HG03565 (cell line): ENCODE results near the gene GLS.
"Not testable (repeated sequence)": the region's sequence is repeated elsewhere in the genome, so short reads cannot be mapped to it uniquely, and the experiment has no call there.

Experiments used
- ATAC-seq: cut with Tn5 transposase; IDR thresholded peaks from one replicate; pipeline ENCODE4 v1.9.1; 2021; ENCODE audit warnings: mild to moderate bottlenecking, moderate library complexity; ENCODE audit not compliant: unreplicated experiment

GLS gene

DNA sequence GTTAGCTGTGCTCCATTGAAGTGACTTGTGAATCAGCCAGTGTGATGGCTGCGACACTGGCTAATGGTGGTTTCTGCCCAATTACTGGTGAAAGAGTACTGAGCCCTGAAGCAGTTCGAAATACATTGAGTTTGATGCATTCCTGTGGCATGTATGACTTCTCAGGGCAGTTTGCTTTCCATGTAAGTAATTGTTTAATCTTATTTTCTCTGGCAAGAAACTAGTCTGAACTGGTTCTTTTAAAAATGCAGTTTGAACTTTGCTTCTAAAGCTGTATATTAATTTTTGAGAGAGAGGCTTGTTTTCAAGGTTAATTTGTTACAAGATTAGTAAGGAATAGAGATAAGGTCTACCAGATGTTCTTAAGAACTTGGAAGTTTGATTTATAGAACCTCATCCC lies 46.7 kb downstream of the GLS start:
- ATAC-seq = no peak

DNA sequence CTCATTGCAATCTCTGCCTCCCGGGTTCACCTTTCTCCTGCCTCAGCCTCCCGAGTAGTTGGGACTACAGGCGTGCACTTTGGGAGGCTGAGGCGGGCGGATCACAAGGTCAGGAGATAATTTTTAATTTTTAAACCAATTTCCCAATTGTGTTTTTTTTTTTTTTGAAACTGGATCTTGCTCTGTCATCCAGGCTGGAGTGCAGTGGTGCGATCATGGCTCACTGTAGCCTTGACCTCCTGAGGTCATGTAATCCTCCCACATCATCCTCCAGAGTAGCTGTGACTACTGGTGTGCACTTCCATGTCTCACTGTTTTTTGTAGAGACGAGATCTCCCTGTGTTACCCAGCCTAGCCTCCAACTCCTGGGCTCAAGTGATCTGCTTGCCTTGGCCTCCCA lies 49.3 kb downstream of the GLS start:
- ATAC-seq = no peak

DNA sequence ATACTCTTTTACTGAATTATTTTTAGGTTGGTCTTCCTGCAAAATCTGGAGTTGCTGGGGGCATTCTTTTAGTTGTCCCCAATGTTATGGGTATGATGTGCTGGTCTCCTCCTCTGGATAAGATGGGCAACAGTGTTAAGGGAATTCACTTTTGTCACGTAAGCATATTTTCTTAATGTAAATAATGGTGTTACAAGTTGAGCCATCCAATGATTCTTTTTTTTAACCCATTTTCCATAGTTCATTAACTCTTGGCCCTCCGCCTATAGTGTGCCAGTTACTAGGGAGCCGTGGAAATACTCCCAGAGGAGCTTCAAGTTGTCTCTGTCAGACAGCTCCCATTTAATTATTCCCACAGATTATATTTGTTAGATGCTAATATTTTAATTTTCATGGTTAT lies 49.8 kb downstream of the GLS start:
- no peak for ATAC-seq

DNA sequence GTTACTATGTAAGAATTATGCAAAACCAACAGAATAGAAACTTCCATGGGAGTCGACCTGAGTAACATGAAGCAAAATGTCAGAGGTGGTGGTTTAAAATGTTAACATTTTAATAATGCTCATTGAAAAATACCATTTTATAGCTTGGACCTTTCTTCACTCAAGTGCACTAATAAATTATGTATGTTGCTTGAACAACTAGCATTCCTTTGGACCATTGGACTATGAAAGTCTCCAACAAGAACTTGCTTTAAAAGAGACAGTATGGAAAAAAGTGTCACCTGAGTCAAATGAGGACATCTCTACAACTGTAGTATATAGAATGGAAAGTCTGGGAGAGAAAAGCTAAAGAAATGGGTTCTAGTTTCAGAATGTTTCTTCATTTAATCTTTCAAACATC lies 51.9 kb downstream of the GLS start:
- no peak for ATAC-seq

DNA sequence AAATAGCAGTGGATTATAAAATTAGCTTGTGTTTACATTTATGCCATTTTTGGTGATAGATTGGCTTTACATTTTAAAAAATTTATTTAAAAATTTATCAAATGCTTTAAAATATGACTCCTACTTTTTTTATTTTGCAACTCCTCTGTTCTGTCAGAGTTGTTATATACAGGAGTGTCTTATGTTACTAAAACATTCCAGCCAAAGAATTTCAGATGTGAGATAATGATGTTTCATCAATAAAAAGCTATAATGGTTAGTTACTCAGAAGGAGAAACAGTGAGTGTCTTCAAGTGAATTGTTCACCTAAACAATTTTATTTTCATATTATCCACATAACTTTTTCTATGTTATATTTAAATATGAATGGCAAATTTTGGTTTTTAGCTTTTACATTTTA lies 52.7 kb downstream of the GLS start:
- ATAC-seq = no peak

DNA sequence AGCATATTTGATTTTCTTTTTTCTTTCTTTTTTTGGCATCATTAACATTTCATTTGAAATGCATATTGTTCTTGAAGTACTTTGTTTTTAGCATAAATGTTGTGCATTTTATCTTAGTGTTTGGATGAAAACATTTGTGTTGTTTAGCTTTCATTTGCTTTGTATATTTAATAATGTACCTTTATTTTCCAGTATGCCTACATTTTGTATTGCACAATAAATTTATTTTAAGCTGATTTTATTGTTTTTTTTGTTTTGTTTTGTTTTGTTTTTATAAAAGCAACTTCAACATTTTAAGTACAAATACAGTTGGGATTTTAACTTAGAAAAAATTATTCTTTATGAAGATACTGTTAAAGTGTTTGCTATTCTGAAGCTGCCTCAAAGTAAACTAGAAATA lies 54.4 kb downstream of the GLS start:
- no peak for ATAC-seq

DNA sequence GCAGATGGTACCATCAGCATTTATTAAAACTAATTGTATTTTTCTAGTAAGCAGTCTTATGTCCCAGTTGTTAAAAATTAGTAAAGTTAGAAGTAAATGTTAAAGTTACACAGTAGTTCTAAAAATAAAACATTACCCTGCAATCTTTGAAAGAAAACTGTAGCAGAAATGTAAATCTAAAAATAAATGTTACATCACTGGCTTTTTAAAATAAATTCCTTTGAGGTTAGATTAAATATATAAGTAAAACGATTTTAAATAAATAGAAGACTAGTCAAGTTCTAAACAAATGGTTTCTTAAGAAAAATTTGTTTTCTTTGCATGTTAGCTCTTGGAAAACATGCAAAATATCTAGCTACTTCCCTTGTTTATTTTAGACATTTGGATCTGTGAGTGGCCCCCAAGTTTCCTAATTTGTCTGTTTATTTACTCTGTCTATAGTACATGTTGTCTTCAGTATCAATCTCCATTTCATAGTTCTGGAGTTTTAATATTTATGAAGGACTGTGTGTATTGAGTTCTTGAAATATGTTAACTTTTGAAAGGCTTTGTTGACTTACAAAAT lies 58.2 kb downstream of the GLS start:
- no peak for ATAC-seq

DNA sequence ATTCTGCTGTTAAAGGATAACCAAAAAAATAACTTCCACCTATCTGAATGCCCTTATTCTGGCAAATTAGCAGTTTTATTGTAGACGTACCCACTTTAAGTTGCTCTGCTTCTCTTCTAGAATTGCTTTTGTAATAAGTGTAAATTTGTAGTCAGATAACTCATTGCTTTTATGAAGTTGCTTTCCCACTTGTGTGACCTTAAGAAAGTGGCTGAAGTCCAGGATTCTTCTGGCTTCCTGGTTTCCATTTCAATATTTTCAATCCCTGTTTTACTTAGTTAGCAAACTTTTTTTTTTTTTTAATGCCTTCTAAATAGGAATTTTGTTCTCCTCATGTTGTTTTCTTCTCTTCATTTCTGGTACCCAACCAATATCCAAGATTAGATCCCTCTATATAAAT lies 59.8 kb downstream of the GLS start:
- no peak for ATAC-seq

DNA sequence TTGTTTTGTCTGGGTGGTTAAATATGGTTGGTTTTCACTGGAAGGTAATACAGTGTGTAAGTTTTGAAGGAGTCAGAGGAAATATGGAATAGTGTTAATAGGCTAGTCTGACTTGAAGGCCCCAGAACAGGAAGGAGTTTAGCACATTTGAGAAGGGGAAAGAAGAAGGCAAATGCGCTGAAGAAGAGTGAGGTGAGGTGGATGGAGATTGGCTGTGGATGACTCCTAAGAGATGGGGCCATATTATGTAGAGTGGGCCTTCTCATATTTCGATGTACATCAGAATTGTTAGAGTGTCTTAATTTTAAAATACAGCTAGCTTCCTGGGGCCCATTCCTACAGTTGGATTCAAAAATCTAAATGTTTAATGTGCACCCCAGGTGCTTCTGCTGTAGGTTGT lies 61.0 kb downstream of the GLS start:
- no peak for ATAC-seq

DNA sequence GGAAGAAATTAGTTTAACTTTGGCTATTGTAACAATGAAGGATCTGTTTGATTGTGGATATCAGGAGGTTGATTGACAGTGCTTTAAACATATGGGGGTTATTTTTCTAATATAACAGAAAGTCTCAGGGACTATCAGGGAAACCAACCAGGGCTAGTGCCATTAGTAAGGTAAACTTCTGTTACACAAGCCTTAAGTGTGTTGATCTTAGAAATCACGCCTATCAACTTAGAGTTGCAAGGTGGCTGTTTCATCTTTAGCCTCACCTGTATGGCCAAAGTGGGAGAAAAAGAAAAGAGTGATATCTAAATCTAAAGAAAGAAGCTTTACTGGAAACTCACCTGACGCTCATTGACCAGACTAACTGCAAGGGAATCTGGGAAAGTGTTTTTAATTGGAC lies 62.1 kb downstream of the GLS start:
- no peak for ATAC-seq

DNA sequence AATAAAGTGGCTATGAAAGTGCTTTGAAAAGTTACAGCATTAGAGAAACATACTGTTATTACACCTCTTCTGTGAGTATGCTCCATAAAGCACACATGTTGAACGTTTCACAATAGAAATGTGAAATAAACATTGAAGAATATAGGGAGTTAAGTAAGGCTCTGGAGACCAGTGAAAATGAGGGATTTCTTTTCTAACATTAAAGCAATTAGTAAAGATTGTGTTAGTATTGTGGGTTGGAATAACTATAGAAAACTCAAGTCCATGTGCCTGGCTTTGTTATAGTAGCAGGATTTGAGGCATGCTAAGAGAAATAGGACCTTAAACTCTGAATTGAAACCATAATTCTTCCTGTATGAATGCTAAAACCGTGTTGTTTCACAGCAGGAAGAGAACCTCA lies 63.1 kb downstream of the GLS start:
- ATAC-seq = no peak

DNA sequence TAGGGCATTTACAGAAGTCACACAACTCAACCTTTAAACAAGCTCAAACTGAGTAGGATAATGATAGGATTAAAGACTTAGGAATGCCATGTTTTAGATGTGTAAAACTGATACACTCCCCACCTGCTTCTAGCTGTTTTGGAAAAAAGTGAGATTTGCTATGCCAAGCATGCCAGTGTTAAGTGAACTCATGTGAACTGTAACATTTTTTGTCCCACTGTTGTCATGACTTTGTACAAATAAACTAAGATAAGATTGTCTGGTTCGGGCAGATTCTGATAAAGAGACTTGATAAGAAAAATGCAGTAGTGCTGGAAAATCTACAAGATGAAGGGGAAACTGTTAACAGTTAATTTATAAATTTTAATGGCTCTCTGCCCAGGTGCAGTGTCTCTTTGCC lies 66.5 kb downstream of the GLS start:
- ATAC-seq = no peak

DNA sequence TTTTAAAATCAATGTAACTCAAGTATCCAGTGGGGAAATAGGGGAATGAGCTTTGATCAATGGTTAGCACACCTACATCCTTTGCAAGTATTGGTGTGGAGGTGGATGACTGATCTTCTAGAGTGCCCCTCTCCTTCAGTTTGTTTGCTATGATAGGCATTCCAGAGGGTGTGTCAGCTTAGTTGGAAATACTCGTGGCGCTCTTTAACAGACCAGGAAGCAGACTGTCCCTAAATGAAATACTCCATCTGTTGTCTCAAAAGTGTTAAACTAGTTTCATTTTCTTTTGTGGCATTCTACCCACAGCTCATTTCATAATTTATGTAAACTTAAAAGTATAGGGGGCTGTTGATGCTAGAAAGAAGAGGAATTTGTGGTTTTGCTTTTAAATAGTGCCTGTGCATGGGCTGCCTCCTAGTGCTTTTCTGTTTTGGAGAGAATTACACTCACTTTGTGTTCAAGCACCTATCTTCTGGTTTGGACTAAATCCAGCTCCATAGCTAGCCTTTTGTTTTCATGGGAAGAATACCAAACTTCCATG lies 67.2 kb downstream of the GLS start:
- peak; percentile 49 for ATAC-seq

DNA sequence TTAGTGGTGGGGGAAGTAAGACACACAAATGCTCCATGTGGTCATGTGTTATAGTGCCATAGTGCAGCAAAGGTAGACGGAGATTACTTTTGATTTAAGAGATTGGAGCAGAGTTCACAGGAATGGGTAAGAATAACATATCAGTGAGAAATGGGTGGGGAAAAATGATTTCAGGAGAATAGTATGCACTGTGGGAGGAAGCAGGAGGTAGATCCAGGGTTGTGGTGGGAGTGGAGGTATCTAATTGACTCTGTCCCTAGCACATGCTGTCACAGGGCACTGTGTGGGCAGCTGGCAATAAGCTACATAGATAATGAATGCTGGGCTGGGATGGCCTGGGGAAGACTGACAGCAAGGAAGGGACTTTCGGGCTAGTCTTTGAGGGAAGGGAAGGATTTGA lies 68.0 kb downstream of the GLS start:
- ATAC-seq = no peak

DNA sequence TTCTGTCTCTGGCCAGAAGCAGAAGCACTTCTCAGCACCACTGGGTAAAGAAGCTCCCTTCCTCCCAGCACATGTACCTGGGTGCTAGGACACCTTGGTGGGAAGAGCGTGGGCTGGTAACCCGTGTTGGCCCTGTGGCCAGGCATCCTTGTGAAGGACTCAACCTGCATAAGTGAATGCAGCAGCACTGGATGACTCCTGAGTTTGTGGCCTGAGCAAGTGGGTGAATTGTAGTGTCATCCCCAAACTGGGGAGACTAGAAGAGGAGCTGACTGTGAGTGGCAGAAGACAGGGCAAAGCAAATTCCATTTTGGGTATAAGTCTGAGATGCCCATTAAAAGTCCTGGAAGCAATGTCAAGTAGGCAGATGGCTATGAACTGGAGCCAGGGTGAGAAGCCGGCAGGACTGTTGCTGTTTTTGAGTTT lies 70.0 kb downstream of the GLS start:
- ATAC-seq = no peak

DNA sequence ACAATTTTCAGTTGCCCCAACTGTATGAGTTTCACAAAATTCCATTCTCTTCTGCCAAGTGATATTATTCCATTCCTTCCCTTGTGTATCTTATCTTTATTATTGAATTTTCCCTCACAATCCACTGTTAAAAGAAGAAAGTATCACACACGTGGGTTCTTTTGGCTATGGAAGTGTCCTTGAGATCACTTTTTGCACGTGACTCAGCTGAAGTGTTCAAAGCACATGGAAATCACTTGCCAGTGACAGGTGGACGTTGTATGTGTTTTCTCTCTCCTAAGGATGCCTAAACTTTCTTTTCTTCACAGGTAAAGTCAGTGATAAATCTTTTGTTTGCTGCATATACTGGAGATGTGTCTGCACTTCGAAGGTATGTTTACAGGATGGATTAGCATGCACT lies 72.6 kb downstream of the GLS start:
- no peak for ATAC-seq

DNA sequence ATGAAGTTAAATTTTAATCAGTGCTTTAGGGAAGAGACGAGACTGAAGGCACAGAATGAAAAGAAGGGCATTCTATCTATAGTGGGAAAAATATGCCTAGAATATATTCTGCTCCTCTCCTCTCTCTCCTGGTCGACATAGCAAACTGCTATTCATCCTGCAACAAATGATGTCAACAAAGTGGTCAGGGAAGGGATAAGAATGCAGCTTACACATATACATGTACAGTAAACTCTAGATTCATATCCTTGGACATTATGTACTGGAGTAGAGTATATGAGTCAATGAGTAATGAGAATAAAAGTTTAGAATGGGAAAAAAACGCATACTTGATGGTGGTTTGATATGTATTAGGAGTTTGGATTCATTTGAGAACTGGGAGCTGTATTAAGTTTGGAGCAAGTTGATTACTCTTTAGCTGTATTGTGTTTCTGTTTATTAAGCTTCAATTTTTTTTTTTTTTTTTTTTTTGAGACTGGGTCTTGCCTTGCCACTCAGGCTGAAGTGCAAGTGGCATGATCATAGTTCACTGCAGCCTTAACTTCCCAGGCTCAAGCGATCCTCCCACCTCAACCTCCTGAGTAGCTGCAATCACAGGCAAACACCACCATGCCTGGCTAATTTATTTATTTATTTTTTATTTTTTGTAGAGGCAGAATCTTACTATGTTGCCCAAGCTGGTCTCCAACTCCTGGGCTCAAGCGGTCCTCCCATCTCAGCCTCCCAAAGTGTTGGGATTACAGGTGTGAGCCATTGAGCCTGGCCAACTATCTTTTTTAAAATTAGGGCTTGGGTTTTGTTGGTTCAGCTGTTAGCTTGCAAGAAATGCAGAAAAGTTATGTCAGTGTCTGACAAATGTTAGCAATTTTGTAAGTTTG lies 79.5 kb downstream of the GLS start:
- no peak for ATAC-seq

DNA sequence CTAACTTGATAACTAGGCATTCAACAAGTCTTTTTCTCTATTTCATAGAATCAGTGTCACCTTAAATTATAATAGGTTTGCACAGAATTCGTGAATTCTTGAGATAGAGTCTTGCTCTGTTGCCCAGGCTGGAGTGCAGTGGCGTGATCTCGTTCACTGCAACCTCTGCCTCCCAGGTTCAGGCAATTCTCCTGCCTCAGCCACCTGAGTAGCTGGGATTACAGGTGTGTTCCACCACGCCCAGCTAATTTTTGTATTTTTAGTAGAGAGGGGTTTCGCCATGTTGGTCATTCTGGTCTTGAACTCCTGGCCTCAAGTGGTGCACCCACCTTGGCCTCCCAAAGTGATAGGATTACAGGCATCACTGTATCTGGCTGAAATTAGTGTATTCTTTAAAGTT lies 80.5 kb downstream of the GLS start:
- not testable (repeated sequence) for ATAC-seq

DNA sequence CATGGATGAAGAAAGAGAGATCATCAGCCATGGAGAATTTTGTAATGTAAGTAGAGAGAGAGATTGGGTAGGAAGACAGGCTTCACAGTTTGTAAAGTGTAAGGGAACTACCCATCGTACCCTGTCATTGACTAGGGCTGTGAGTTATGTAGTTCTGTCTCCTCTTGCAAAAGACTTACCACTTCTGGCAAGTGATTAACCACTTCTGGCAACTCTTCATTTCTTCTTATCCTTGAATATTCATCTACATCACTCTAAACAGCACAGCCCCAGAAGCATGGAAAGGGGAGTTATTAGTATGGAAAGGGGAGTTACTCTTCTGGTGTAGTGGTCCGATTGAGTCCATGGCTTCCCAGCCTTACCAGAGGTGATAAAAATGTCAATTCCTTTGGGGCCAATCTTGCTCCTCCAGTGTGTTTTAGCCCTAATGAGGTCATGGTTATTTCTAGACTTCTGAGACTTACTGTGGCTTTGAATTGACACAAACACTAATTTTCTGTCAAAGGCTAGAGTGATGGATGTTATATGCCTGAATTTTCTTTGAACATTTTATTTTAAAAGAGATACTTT lies 81.4 kb downstream of the GLS start:
- no peak for ATAC-seq

DNA sequence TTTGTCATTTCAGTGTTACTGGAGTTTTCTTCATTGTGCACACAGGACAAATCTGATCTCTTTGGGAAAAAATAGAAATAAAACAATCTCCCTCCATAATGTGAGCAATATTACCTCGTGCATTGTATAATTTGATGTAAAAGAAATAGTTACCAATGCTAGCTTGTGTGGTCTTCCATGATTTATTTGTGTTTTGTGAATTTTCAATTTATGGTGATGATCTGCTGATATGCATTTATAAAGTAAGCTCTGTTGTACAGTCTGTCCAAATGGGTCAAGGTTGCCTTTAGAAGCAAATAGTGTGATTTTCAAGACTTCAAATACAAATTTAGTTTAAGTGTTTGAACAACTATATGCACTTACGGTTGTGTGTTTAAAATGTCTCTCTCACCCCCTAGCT lies 82.5 kb downstream of the GLS start:
- no peak for ATAC-seq

DNA sequence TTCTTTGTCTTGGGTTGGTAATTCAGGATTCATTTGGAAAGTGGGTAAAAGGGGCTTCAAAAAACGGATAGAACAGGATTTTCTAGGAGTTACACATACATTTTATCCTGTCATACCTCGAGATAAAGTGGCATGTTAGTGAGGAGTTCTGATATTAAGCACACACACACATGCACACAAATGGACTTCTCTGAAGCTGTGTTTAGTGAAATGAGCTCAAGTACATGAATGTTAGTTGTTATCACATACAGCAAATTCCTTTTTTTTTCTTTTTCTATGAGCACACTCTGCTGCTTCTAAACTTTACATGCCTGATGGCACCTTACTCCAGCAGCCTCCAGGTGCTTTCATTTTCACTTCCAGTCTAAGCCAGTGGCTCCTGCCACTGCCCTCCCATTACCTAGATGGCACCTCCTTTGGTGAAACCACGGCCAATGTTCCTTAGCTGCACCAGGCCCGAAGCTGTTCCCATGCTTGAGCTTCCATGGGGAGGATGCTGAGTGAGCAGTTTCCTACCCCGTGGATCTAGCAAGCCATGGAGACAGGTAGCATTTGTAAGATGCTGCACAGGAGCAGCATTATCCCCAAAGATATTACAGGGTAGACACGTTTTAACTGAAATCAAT lies 83.7 kb downstream of the GLS start:
- ATAC-seq = no peak
